OCI-LY3 (cell line): ENCODE measurements around the gene TTC28.

Source experiments
- H2AFZ ChIP-seq: fragments of 200-600, 300-600 bp; shearing (Covaris generic); 2 replicates; pipeline ENCODE4 v1.6.0; 2014; ENCODE audit warnings: antibody characterized with exemption, low read depth, low read length
- H3K27ac ChIP-seq: fragments of 200-600, 300-600 bp; sonication (generic); 2 replicates; pipeline ENCODE4 v1.5.1; 2014; ENCODE audit warnings: mild to moderate bottlenecking, low read length, moderate library complexity, mixed read lengths
- H3K27me3 ChIP-seq: fragments of 200-600, 300-600 bp; sonication (generic); 2 replicates; pipeline ENCODE4 v1.6.1; 2014; ENCODE audit warnings: low read depth, low read length, mixed read lengths
- H3K36me3 ChIP-seq: fragments of 200-600, 300-600 bp; sonication (generic); replicated peaks from 2 replicates; pipeline ENCODE3; 2014; ENCODE audit warnings: low read depth, low read length, mixed read lengths
- H3K4me1 ChIP-seq: fragments of 300-600, 200-600 bp; sonication (generic); 2 replicates; pipeline ENCODE4 v1.6.1; 2014; ENCODE audit warnings: low read length, mixed read lengths
- H3K4me2 ChIP-seq: fragments of 200-600, 300-600 bp; sonication (generic); 2 replicates; pipeline ENCODE4 v1.6.1; 2014; ENCODE audit warnings: low read length, mixed read lengths
- H3K4me3 ChIP-seq: fragments of 300-600, 200-600 bp; sonication (generic); 2 replicates; pipeline ENCODE4 v1.5.1; 2014; ENCODE audit warnings: antibody characterized with exemption, mild to moderate bottlenecking, low read length, moderate library complexity
- H3K79me2 ChIP-seq: fragments of 300-600, 200-600 bp; shearing (Covaris generic); 2 replicates; pipeline ENCODE4 v1.6.1; 2014; ENCODE audit warnings: mild to moderate bottlenecking, low read length, mixed read lengths
- H3K9ac ChIP-seq: fragments of 300-600, 200-600 bp; shearing (Covaris generic); 2 replicates; pipeline ENCODE4 v1.6.0; 2014; ENCODE audit warnings: mild to moderate bottlenecking, low read length, moderate library complexity
- H3K9me3 ChIP-seq: fragments of 200-600, 300-600 bp; shearing (Covaris generic); 2 replicates; pipeline ENCODE4 v1.6.1; 2014; ENCODE audit warnings: low read length, mixed read lengths; ENCODE audit not compliant: insufficient read depth
- H4K20me1 ChIP-seq: fragments of 200-600, 300-600 bp; sonication (generic); 2 replicates; pipeline ENCODE4 v1.6.1; 2016; ENCODE audit warnings: low read length, mixed read lengths; ENCODE audit not compliant: insufficient read depth
- CTCF ChIP-seq: fragments of 200-600, 300-600 bp; sonication (generic); IDR thresholded peaks from 2 replicates; pipeline ENCODE4 v1.5.1; 2014; ENCODE audit warnings: antibody characterized with exemption, low read length, low read depth
- EZH2phosphoT487 ChIP-seq: fragments of 200-600 bp; shearing (Covaris generic); IDR thresholded peaks from 2 replicates; pipeline ENCODE4 v1.6.1; 2018; ENCODE audit warnings: antibody characterized with exemption, mixed run types, low read depth

Gene TTC28

GRCh38 chr22:28021998-28022660, 657.5 kb downstream of the TTC28 start:
- Histone ChIP-seq H3K4me3 (no peak overlapping the region), H3K9me3 (no peaks in the 10 kb centered on the region), H3K79me2 (no peaks in the 10 kb centered on the region), H3K27ac (no peak overlapping the region), H2AFZ (no peak overlapping the region), H3K9ac (no peak overlapping the region), H3K36me3 (no peaks in the 10 kb centered on the region), H3K27me3 (no peaks in the 10 kb centered on the region), H3K4me2 (no peak overlapping the region), H4K20me1 (no peaks in the 10 kb centered on the region), H3K4me1 (no peaks in the 10 kb centered on the region)
- TF ChIP-seq EZH2phosphoT487, result no peak
- no peak for TF ChIP-seq CTCF

- no peaks in the 10 kb centered on the region for H3K27me3 ChIP-seq
- no peaks in the 10 kb centered on the region for H3K36me3 ChIP-seq
- H3K79me2 ChIP-seq, result no peaks in the 10 kb centered on the region
- H4K20me1 ChIP-seq, result no peaks in the 10 kb centered on the region
- no peak overlapping the region for H3K27ac ChIP-seq
- H3K9me3 ChIP-seq, result no peaks in the 10 kb centered on the region
- TF ChIP-seq CTCF (no peak), EZH2phosphoT487 (no peak)
- H3K4me3 ChIP-seq, result no peak overlapping the region
- no peaks in the 10 kb centered on the region for H3K4me1 ChIP-seq
- H3K4me2 ChIP-seq, result no peak overlapping the region
- no peak overlapping the region for H3K9ac ChIP-seq
- no peak overlapping the region for H2AFZ ChIP-seq
These were observed 658.3 kb downstream of the TTC28 start for GRCh38 chr22:28021116-28021997.

GRCh38 chr22:28019881-28020861, 659.5 kb downstream of the TTC28 start:
- H3K4me3 ChIP-seq, result no peak overlapping the region
- no peaks in the 10 kb centered on the region for H3K27me3 ChIP-seq
- no peaks in the 10 kb centered on the region for H3K79me2 ChIP-seq
- H2AFZ ChIP-seq, result no peak overlapping the region
- H3K9me3 ChIP-seq, result no peaks in the 10 kb centered on the region
- TF ChIP-seq CTCF, result peak; percentile 96
- no peak for TF ChIP-seq EZH2phosphoT487
- no peaks in the 10 kb centered on the region for H4K20me1 ChIP-seq
- no peak overlapping the region for H3K4me2 ChIP-seq
- no peak overlapping the region for H3K27ac ChIP-seq
- no peaks in the 10 kb centered on the region for H3K4me1 ChIP-seq
- no peaks in the 10 kb centered on the region for H3K36me3 ChIP-seq
- no peak overlapping the region for H3K9ac ChIP-seq
